ENCODE data around the gene TLR2. TPM values are rescaled to one million over a fixed set of nuclear protein-coding genes. Genes with fewer than 3 reads are reported as not detected.

The TLR2 gene
- 1 to 10 TPM; 6.8 to 7.3 TPM for total RNA-seq

GRCh38 chr4:153684182-153684970 lies at the start of gene TLR2:
TLR2 (plus strand) TSS chr4:153684280; CDS start chr4:153702908, 18,628 bp downstream.

Other genes starting within 250 kb of the TLR2 start
- gene TMEM131L, start 217.9 kb upstream of the TLR2 start, total RNA-seq, result 10 to 100 TPM; 48.7 to 52.8 TPM
- gene RNF175, start 75.7 kb downstream of the TLR2 start, total RNA-seq, result under 1 TPM in 1 of 2 experiments, not detected in 1; 0.34 TPM
- not detected for gene SFRP2, start 104.8 kb downstream of the TLR2 start, total RNA-seq

Measured in activated naive CD4-positive, alpha-beta T cell treated with anti-CD3 and anti-CD28 coated beads, Interleukin-2, amount 10 ng/mL, durations not matched to agents 5 hours and 36 hours (primary cell).